ENCODE data around the gene ATRNL1.

GRCh38 chr10:115051216-115051615 lies 41.9 kb upstream of the ATRNL1 start:
- no peak for TF ChIP-seq CTCF (IDR thresholded peaks at IDR 0.05; ENCODE audit: poor library complexity)
- TF ChIP-seq EZH2 (IDR thresholded peaks at IDR 0.05; ENCODE audit: borderline replicate concordance) = no peak

Measured in hepatocyte (in vitro differentiated cells).